IPS-NIHi11 (cell line): ENCODE results near the gene SPAG8.
A peak's percentile ranks its signal among the peaks of the same experiment; 100 is the strongest.

Source experiments
- DNase-seq: peaks from one replicate; pipeline ENCODE4 v3.0.0; 2012; ENCODE audit warnings: mixed read lengths, low spot score

Gene SPAG8

GRCh38 chr9:35808433-35808832 is 3.6 kb downstream of the SPAG8 start:
- no peak for DNase-seq

GRCh38 chr9:35806101-35806500 is 6.0 kb downstream of the SPAG8 start:
- DNase-seq = no peak

GRCh38 chr9:35801328-35802128 is 10.5 kb downstream of the SPAG8 start:
- no peak for DNase-seq

GRCh38 chr9:35800530-35800929 is 11.5 kb downstream of the SPAG8 start:
- no peak for DNase-seq

- no peak for DNase-seq
Measured at GRCh38 chr9:35798658-35799374, 13.2 kb downstream of the SPAG8 start.

- no peak for DNase-seq
Measured at GRCh38 chr9:35797311-35798109, 14.6 kb downstream of the SPAG8 start.

- no peak for DNase-seq
Measured at GRCh38 chr9:35795695-35796094, 16.4 kb downstream of the SPAG8 start.

- no peak for DNase-seq
Measured at GRCh38 chr9:35793461-35793860, 18.6 kb downstream of the SPAG8 start.

- no peak for DNase-seq
Measured at GRCh38 chr9:35792826-35793225, 19.2 kb downstream of the SPAG8 start.

- no peak for DNase-seq
Measured at GRCh38 chr9:35792024-35792813, 19.8 kb downstream of the SPAG8 start.

GRCh38 chr9:35791297-35791921 is 20.7 kb downstream of the SPAG8 start, which contains the start of gene NPR2:
TSS of gene NPR2 (plus strand) at chr9:35791591. CDS start at chr9:35792409, 818 bp downstream.
- DNase-seq = peak; percentile 76

- peak; percentile 88 for DNase-seq
Measured at GRCh38 chr9:35790385-35791296, 21.4 kb downstream of the SPAG8 start.

GRCh38 chr9:35790025-35790384 is 22.1 kb downstream of the SPAG8 start:
- no peak for DNase-seq

GRCh38 chr9:35789541-35789940 is 22.5 kb downstream of the SPAG8 start:
- no peak for DNase-seq

- DNase-seq = no peak
Measured at GRCh38 chr9:35783418-35783817, 28.6 kb downstream of the SPAG8 start.

- no peak for DNase-seq
Measured at GRCh38 chr9:35781066-35781465, 31.0 kb downstream of the SPAG8 start.

GRCh38 chr9:35778496-35778895 is 33.6 kb downstream of the SPAG8 start:
- DNase-seq = no peak

GRCh38 chr9:35776018-35776417 is 36.0 kb downstream of the SPAG8 start:
- DNase-seq = peak; percentile 28

- DNase-seq = peak; percentile 25
Measured at GRCh38 chr9:35774907-35775635, 37.0 kb downstream of the SPAG8 start.

- DNase-seq = no peak
Measured at GRCh38 chr9:35771943-35772342, 40.1 kb downstream of the SPAG8 start.
